ENCODE results near the gene INTS1.
A peak's percentile ranks its signal among the peaks of the same experiment; 100 is the strongest.

The INTS1 gene

DNA sequence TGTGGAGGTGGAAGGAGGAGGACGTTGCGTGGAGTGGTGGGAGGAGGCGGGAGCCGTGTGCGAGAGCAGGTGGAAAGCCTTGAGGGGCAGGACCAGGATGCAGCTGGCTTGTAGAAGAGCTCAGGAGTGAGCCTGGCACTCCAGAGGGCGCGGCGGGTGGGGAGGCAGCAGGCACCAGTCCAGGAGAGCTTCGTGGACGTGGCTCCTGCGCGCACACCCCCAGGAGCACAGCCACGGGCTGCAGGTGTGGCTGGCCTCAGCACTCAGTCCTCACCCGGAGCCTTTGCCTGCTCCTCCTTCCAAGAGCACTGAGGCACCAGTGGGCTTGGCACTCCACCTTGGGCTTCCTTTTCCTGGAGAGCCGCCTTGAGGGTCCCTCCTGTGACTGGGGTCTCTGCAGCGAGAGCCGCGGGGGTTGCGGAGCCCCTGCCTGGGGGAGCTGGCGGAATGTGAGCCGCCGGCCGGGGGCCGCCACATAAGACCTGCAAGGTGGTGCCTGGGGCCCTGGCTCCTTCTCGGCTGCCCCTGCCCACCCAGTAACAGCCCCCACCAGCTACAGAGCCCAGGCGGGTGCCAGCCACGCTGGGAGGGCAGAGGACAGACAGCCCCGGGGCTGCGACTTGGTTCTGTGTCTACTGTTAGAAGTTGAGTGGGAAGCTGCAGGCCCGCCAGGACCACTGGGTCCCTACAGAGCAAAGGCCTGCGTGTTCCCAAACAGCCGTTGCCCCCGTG is 37.4 kb upstream of the INTS1 start:
- no peak for DNase-seq (ENCODE audit: low read depth)

DNA sequence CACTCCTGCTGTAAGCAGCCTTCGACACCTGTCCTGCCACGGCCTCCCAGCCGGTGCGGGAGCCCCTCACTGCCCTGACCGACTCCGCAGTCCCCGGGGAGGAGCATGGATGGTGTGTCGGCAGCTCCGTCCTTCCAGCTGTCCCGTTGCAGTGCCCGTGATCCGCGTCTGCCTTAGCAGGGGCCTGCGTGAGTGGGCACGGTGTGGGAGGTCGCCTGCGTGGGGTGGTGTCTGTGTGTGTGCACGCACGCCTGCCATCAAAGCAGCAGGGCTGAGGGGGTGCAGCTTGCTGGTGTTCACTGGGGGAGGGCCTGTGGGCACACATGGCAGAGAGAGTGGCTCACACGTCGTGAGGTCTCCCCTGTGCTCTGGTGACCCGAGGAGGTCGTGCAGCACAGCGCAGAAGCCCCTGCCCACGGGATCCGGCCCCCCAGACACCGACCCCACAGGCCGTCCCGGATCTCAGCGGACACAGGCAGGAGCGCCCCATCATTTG is 36.6 kb upstream of the INTS1 start:
- DNase-seq (ENCODE audit: low read depth) = no peak

DNA sequence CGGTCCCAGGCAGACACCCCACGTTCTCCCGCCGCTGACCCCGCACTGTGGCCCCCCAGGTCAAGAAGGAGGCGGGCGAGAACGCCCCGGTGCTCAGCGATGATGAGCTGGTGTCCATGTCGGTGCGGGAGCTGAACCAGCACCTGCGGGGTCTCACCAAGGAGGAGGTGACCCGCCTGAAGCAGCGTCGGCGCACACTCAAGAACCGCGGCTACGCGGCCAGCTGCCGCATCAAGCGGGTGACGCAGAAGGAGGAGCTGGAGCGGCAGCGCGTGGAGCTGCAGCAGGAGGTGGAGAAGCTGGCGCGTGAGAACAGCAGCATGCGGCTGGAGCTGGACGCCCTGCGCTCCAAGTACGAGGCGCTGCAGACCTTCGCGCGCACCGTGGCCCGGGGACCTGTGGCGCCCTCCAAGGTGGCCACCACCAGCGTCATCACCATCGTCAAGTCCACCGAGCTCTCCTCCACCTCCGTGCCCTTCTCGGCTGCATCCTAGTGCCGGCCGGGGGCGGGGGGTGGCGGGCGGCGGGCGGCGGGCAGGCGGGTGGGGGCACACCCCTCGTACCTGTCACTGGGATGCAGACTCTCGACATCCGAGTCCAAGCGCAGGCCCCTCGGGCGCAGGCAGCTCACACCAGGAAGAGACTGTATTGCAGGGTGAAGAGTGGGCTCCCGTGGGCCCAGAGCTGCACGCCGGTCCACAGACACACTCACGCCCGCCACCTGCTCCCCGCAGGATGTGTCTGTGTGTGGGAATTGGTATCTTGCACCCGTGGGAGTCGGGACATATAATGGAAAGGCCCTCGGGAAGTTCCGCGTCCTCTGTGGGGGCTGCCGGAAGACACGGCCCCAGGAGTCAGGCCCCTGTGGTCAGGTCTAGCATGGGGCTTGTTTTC is 35.9 kb upstream of the INTS1 start:
- no peak for DNase-seq (ENCODE audit: low read depth)

DNA sequence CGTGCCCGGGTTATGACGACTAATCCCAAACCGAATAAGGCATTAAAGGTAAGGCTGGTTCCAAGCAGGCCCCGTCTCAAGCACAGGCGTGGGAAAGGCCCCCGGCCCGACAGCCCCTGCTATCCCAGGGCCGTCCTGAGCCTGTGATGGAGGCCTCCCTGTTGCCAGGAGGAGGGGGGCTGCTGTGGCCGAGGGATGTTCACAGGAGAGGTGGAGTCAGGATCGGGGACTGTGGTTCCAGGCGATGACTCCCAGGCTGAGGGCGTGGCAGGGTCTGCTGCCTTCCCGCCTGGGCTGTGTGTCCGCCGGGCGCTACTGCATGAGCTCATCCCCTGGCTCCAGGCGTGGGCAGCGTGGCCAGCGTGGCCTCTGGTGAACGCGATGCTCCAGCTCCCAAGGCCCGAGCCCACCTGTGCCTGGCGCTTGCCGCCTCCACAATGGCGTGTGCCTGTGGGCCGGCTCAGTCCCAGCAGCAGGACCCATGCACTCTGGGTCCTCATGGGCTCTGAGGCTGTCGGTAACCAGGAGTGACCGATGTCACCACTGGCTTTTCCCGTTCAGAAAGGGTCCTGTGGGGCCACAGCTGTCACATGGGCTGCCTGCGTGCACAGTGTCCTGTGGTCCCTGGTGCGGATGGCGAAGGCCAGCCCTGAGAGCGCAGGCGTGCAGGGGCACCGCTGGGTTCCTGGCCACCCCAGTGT is 35.1 kb upstream of the INTS1 start:
- DNase-seq (ENCODE audit: low read depth) = no peak

DNA sequence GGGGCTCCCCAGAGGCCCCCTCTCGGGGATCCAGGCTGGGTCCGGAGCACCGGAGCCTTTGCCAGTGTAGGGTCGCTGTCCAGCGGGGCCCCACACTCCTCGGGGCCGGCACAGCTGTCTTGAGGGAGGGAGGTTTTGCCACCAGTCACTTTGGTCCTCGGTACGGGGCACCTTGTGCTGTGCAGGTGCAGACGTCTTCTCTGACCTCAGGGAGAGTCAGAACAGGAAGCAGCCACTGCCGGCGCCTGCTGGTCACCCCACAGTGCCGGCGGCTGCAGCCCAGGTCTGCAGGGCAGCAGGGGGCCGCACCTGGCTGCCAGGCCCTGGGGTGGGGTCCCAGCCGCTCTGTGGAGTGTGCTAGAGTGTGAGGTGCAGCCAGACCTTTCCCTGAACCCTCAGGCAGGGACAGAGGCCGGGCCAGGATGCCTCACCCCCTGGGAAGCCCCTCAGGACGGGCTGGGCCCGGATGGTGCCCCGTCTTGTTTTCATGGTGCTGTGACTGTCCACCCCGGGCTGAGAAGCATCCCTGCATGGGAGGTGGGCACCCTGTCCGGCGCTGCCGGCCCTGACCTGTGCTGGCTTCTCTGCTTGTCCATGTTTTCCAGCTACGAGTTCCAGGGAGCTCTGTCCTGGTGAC is 34.5 kb upstream of the INTS1 start:
- no peak for DNase-seq (ENCODE audit: low read depth)

DNA sequence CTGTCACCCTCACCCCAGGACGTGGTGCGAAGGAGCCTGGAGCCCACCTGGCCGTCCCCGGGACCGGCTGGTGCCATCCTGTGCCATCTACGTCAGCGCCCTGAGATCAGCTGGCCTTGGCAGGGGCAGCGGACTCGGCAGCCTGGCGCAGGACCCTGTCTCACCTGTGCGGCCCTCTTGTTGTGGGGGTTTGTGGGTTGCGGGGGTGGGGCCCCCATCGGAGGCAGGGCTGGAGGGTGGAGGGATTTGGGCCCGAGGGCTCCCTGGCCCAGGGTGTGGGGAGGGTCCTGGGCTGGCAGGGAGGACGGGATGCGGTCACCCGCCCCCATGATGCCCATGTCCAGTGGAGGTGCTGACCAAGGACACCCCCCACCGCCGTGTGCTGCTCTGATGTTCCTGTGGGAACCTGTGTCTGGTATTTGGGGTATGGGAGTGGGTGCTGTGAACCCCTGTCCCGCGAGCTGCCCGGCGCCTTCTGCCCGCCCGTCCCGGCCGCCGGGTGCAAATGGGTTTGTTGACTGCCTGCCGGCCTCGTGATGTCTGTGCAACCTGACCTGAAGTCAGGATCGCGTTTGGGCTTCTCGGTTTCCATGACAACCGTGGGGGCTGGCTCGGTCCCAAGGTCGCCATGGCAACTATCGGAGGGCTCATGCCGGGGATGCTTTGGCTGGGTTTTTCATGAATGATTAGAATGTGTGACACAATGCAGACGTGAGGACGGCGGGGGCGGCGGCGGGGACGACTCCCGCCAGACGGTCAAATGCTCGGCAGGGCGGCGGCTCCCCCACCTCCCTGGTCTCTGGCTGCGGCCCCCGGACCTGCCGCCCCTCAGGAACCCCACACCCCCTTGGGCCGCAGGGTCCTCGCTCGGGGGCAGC is 33.6 kb upstream of the INTS1 start:
- no peak for DNase-seq (ENCODE audit: low read depth)

DNA sequence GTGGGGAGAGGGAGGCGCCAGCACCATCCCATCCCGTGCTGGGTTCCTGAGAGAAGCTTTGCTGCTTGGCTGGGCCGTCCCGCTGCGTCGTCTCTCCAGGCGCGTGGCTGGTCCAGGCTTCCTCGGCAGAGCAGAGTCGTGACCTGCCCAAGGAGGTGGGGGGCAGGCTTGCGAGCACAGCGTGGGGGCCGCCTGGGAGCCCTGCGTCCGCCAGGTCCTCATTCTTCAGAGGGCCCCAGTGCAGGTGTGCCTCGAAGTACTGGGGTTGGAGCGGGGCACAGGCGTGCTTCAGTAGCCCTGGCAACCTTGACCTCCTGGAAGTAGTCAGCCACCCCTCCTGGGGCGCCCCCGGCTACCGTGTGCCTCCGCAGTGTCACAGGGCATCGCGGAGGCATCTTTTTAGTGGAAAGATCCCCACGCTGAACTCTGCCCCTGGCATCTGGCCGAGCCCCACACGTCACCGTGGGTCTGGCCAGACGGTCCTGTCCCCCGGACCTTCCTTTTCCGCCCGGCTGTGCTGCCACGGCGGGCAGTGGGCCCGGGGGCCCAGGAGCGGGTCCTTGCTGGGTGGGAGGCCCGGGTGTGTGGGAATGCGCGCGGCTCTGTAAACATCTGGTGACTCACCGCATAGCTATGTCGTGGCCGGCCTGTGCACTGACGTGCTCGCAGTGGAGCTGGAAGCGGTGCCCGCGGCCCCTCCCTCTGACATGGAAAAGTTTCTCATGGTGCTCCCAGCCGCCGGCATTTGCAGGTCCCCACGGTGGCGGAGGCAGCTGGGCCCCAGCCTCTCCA is 32.8 kb upstream of the INTS1 start:
- DNase-seq (ENCODE audit: low read depth) = no peak

DNA sequence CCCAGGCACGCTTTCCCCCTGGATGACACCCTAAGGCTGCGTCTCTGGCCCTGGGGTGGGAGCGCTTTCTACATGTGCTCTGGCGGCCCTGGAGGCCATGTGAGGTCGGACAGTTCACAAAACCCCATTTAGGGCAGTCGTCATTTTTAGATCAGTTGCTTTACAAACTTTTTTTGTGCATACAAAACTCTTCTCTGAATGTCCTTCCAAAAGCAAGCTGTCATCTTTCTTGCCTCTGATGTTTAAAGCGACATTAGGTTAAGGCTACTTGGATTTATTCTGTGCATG is 32.2 kb upstream of the INTS1 start:
- no peak for DNase-seq (ENCODE audit: low read depth)

DNA sequence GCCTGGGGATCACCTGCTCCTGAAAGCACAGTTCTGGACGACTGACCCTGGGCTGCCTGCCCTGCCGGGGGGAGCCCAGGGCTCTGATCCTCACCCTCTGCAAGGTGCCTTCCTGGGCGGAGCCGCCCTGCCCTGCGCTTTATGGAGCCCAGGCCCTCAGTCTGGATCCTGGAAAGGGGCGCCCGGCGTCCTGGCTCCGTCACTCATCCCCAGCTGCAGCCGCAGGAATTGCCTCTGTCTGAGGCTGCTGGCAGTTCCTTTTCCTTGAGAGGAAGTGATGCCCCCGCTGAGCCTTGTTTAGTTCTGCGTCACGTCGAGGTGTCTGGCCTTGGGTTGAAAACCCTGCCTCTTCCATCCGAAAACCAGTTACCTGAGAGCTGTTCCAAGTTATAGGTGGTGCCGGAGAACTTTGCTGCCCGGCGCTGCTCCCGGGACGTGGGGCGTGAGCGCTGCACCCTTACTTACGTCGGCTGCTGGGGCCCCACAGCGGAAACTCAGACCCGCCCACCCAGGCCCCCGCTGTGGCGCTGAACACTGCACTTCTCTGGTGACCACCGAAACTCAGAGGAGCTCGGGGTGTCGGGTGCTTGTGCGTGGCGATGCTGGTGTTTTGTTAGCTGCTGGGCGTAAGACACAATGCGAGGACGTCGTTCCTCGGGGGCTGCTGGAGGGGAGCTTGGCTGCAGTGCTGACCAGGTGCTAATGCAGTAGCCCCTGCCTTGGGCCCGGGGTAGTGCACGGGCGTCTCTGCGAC is 31.7 kb upstream of the INTS1 start:
- DNase-seq (ENCODE audit: low read depth) = no peak

DNA sequence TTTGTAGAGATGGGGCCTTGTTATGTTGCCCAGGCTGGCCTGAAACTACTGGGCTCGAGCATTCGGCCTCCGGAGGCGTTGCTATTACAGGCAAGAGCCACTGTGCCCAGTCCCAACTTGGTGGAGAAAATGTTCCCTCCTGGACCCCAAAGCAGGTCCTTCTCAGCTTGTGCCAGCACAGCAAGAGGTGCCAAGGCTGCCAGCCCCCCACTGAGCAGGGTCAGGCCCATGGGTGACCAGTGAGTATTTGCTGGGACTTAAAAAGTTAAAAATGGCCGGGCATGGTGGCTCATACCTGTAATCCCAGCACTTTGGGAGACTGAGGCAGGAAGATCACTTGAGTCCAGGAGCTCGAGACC is 30.9 kb upstream of the INTS1 start:
- no peak for DNase-seq (ENCODE audit: low read depth)

DNA sequence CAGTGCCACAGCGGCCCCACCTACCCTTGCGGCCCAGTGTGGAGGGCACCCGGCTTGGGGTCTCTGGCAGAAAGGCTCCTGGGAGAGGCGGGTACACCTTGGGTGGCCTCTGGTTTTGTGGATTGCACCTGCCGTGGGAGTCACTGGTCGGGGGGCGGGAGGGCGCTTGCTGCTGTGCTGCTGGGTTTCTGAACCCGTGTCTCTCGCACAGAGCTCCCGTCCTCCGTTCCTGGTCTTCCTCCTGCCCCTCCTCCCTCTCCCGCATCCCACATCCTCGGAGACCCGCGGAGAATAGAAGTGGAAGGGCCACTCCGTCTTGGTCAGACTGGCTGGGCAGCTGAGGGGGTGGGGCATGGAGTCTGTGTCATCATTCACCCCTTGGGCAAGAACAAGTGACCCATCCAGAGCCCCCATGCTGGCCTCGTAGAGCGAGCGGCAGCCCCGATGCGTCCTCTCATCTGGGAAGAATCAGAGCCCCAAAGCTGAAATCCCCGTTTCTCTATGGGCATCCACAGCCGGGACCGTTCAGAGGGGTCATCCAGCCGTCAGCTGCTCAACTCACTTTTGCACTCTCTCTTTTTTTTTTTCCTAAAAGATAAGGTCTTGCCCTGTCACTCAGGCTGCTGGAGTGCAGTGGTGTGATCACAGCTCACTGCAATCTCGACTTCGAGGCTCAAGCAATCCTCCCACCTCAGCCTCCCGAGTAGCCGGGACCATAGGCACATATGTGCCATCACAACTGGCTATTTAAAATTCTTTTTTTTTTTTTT is 30.3 kb upstream of the INTS1 start:
- no peak for DNase-seq (ENCODE audit: low read depth)

DNA sequence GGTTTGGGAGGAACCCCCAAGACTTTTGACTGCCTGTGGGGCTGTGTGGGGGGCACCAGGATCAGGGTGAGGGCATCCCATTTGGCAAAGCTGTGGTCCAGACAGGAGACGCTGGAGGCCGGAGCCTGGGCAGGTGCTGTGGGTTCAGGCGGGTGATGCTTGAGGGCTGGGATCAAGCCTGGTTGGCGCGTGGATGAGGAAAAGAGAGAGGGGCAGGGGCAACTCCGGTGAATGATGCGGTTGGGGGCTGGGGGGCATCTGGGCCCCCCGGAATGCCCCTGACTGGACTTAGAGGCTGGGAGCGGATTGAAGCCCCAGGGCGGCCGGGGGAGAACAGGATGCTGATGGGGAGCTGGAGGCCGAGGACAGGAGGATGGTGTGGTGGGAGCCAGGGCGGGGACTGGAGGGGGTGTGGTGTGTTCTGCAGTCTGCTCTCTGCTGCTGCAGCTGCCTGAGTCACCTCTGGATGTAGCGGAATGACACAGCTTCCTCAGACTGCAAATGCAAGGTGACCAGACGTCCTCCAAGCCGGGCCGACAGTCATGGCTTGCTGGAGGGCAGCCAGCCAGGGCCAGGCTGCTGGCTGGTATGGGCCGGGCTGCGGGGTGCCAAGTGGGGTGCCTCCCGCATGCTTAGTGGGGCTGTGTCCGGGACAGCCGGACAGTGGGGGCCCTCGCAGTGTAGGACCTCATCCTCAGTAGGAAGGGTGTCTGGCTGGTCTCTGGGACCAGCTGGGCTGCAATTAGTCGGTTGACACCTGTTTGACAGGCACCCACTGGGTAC is 29.5 kb upstream of the INTS1 start:
- DNase-seq (ENCODE audit: low read depth) = no peak

DNA sequence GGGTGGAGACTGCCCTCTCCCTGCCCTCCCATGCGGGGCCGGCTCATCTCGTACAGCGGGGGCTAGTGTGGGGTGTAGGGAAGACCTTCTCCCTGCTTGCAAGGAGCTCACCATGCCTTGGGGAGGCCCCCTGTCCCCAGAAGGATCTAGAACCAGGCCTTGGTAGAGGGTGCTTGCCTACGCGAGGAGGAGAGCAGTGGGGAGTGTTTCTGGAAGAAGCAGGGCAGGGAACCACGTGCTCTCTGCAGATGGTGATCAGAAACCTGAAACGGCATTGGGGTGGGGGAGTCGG is 29.0 kb upstream of the INTS1 start:
- DNase-seq (ENCODE audit: low read depth) = no peak

DNA sequence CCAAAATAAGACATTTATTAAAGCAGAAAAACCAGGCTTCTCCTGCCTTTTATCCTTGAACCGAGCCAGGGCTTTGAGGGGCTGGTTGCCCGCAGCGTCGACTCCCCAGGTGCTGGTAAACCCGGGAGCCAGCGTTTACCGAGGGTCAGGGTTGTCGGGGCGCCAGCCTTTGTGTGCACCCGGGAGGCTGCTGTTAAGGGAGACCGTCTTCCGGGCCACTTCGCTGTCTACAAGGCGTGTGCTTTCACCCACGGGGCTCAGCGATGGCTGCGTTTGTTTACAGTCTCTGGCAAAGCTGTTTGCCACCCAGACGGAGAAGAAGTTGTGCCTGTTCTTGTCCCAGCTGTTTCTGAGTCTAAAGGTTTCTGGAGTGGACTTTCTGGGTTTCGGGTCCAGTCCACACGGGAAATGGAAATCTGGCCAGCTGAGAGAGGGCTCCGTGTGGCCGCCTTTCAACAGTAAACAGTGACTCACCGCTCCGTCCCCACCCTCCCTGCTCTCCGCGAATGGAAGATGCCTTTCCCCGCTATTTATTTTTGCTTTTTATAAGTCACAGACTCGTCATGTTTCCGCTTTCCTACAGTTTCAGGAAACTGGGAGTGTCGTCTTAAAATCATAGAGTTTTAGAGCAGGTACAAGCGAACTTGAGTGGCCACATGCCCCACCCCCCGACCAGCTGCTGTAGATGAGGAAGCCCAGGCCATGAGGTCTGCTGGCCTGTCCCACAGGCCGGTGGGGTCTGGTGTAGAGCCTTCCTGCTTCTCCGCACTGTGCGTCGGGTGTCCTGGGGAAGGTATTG is 28.5 kb upstream of the INTS1 start:
- DNase-seq (ENCODE audit: low read depth) = peak; percentile 39

DNA sequence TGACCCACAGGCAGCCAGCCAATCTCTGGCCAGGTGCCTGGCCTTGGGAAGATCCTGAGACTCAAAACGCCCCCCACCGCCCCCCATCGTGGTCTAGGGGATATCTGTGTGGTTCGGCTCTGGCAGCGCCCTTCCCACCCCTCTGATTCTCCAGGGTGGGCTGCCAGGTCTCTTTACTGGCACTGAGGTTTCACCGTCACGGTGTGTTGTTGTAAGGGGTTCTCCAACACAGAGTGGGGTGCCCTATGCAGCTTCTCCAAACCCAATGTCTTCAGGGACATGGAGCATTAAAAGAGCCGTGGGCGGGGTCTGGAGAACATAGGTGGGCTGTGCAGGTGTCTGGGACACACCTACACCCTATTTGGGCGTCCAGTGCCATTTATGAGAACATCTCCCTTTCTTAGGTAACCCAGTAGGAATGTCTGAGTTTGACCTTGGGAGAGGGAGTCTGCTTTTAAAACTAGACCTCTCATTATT is 27.8 kb upstream of the INTS1 start:
- DNase-seq (ENCODE audit: low read depth) = no peak

DNA sequence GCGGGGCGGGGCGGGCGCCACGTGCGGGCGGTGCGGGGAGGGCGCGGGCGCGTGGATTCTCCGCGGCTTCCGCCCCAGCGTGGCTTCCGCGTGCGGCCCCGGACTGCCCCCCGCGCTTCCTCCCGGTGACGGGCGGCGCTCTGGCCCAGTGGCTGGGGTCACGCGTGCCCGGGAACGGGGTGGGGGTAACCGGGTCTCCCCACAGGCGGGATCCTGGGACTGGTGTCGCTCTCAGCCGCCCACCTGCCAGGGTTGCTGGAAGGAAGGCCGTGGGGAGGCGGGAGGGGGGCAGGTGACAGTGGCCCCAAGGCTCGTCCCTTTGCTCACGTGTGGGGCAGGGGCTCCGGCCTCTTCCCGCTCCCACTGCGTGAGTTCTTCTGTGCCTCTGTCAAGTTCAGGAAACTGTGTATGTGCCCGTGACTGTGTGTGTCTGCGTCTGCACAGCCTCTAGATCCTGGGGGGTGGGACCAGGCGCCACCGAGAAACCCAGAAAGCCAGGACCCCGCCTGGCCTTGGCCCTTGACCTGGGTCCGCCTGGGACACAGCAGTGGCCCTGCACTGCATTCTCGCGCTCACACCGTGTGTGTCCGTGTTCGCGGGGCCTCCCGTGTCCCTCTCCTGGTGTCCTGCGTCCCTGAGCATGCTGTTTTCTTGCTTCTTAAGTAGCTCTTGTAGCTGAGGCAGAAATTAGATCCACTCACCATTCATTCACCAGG is 27.2 kb upstream of the INTS1 start:
- DNase-seq (ENCODE audit: low read depth) = no peak

DNA sequence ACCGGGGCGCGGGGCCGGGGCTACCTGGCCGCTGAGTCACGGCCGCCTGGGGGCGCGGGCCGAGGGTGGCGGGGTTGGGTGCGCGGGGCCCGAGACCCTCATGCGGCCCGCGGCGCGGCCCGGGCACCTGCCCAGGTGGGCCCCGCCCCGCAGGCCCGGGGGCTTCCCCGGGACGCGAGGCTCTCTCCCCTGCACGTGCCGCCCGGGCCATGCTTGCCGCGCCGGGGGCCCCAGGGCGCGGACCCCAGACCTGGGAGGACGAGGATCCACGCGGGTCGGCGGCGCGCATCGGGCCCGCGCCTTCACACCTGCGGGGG is 26.7 kb upstream of the INTS1 start:
- DNase-seq (ENCODE audit: low read depth) = peak; percentile 43
